ENCODE measurements around the gene KIAA1328.
"Not testable (repeated sequence)": the region's sequence is repeated elsewhere in the genome, so short reads cannot be mapped to it uniquely, and the experiment has no call there.

KIAA1328 gene

GRCh38 chr18:36825526-36825925, 3.4 kb upstream of the KIAA1328 start:
- DNase-seq (ENCODE audit: low read depth, low spot score) = no peak

DNA sequence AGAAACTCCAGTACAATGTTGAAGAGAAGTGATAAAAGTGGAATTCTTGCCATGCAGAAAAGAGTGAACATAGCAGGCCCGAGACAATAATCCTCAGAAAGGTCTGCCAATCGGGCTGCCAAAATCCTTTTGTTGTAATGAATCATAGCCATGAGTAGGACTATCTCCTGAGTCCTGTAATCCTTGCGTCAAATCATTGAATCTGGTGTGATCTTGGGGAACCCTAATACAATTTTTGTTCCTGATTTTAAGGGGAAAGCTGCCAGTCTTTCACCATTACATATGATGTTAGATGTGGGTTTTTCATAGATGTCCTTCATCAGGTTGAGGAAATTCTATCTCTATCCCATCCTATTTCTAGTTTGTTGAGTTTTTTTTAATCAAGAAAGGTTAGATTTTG, 2.4 kb upstream of the KIAA1328 start:
- DNase-seq (ENCODE audit: low read depth, low spot score) = no peak

DNA sequence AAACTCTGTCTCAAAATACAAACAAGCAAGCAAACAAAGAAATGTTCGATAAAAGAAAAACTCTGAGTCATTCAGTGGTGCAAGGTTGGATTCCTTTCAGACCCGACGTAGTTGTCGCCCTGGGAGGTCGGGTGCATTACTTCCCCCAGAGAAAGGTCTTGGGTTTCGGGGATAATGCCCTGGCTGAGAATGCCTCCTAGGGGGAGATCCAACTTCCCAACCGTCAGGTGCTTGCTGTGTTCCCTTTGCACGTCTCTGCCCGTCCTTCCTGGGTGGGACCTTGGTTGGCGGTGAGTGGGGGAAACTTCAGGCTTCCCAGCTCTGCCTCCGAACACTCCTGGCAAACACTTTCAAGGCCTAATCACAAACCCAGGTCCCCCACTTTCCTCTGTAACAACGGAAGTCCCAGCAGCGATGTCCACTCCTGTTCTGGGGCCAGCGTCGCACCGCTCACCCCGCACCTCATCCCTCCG, 734 bp upstream of the KIAA1328 start:
- DNase-seq (ENCODE audit: low read depth, low spot score) = no peak

GRCh38 chr18:36829362-36830157, 633 bp downstream of the KIAA1328 start:
- no peak for DNase-seq (ENCODE audit: low read depth, low spot score)

- no peak for DNase-seq (ENCODE audit: low read depth, low spot score)
These were observed 1.2 kb downstream of the KIAA1328 start for GRCh38 chr18:36830158-36830495.

GRCh38 chr18:36831139-36831538, 2.2 kb downstream of the KIAA1328 start:
- no peak for DNase-seq (ENCODE audit: low read depth, low spot score)

DNA sequence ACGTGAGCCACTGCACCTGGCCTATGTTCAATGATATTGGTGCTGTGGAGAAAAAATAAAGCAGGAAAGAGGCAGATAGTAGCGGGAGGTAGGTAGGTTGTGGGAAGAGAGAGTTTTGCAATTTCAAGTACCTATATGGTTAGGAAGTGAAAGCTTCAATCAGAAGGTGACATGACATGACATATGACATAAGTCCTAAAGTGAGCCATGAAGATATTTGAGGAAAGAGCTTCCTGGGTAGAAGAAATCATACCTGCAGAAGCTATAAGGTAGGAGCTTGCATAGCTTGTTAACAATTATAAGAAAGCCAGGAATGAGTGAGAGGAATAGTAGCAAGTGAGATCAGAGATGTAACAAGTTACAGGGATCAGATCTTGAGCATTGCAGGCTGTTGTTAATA, 4.2 kb downstream of the KIAA1328 start:
- DNase-seq (ENCODE audit: low read depth, low spot score) = no peak

GRCh38 chr18:36835927-36836326, 7.0 kb downstream of the KIAA1328 start:
- no peak for DNase-seq (ENCODE audit: low read depth, low spot score)

GRCh38 chr18:36839835-36840234, 10.9 kb downstream of the KIAA1328 start:
- DNase-seq (ENCODE audit: low read depth, low spot score) = no peak

- no peak for DNase-seq (ENCODE audit: low read depth, low spot score)
These were observed 14.3 kb downstream of the KIAA1328 start for GRCh38 chr18:36843199-36843598.

- no peak for DNase-seq (ENCODE audit: low read depth, low spot score)
These were observed 14.9 kb downstream of the KIAA1328 start for GRCh38 chr18:36843784-36844183.

- no peak for DNase-seq (ENCODE audit: low read depth, low spot score)
These were observed 19.7 kb downstream of the KIAA1328 start for GRCh38 chr18:36848609-36849008.

- DNase-seq (ENCODE audit: low read depth, low spot score) = no peak
These were observed 20.5 kb downstream of the KIAA1328 start for GRCh38 chr18:36849288-36850006.

GRCh38 chr18:36850527-36851201, 21.7 kb downstream of the KIAA1328 start:
- DNase-seq (ENCODE audit: low read depth, low spot score) = peak; percentile 16

- DNase-seq (ENCODE audit: low read depth, low spot score) = no peak
These were observed 22.3 kb downstream of the KIAA1328 start for GRCh38 chr18:36851202-36851590.

GRCh38 chr18:36856815-36857214, 27.9 kb downstream of the KIAA1328 start:
- DNase-seq (ENCODE audit: low read depth, low spot score) = no peak

DNA sequence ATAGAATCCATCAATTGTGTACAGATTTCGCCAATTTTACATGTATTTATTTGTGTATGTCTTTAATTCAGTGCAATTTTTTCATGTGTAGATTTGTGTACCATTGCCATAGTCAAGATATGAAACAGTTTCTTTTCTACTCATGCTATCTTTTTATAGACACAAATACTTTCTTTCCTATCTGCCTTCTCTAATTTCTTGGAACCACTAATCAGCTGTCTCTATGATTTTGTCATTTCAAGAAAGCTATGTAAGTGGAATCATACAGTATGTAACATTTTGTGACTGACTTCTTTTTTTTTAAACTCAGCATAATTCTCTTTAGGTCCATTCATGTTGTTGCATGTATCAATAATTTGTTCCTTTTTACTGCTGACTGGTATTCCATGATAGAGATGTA, 33.3 kb downstream of the KIAA1328 start:
- no peak for DNase-seq (ENCODE audit: low read depth, low spot score)

- no peak for DNase-seq (ENCODE audit: low read depth, low spot score)
These were observed 38.1 kb downstream of the KIAA1328 start for GRCh38 chr18:36867056-36867455.

DNA sequence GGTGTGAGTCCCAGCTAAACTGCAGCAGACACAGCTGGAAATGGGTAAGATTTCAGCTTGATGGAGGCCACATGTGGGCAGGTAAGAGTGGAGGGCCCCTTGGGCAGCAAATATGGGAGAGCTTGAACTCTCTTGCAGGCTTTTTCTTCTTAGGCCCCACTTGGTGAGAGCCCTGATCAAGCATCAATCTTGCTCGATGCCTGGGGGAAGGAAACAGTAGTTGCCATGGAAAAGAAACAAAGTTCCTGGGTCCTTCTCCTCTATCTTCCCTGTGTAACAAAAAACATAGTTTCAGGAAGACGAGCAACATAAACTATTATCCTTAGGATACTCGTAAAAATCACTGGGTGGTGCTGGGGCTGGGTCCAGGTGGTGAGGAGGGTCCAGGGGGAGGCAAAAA, 42.9 kb downstream of the KIAA1328 start:
- DNase-seq (ENCODE audit: low read depth, low spot score) = no peak

- no peak for DNase-seq (ENCODE audit: low read depth, low spot score)
These were observed 43.4 kb downstream of the KIAA1328 start for GRCh38 chr18:36872329-36872728.

- not testable (repeated sequence) for DNase-seq (ENCODE audit: low read depth, low spot score)
These were observed 44.9 kb downstream of the KIAA1328 start for GRCh38 chr18:36873826-36874225.

GRCh38 chr18:36879796-36880195, 50.9 kb downstream of the KIAA1328 start:
- not testable (repeated sequence) for DNase-seq (ENCODE audit: low read depth, low spot score)

GRCh38 chr18:36885981-36886380, 57.1 kb downstream of the KIAA1328 start:
- DNase-seq (ENCODE audit: low read depth, low spot score) = no peak

Data from brain pericyte (primary cell).